HG03378 (cell line): ENCODE measurements around the gene FYCO1.

ENCODE experiments used
- ATAC-seq: cut with Tn5 transposase; IDR thresholded peaks from one replicate; pipeline ENCODE4 v1.9.1; 2021; ENCODE audit warnings: mild to moderate bottlenecking, moderate library complexity; ENCODE audit not compliant: unreplicated experiment

Gene FYCO1

DNA sequence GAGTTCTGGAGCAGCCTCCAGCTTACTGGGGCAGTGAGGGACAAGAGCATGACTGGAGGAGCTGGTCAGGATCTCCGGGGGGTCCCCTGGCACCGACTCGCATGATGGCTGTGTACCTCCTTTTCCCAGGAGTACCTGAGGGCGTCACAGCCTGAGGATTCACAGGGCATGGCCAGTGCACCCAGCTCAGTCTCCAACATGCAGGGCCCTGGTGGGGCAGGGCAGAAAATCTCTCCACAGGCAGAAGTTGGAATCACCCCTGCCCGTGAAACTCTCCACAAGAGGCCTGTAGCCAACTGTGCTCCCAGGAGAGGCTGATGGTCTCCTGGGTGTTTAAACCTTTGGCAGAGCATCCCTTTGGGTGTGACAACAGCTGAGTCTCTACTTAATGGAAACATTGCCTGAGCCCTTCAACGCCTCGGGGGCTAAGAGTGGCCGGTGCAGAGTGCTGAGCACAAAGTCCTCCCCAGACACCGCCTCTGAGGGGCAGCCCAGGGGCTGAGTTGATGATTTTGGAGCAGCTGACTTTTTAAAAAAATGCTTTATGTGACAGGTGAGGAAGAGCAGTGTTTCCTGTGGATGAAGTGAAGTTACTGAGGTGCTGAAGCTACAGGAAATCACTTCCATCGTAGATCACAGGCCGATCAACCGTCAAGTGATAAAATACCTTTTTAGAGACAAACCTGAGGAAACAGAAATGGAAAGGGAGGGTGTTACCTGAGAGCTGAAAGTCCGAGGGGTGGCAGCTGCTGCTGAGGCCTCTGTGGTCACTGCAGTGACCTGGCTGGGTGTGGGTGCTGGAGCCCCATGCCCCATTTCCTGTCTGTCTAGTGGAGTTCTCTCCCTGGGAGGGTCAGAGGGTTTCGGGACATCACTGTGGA is 74.2 kb downstream of the FYCO1 start:
- ATAC-seq, result no peak

DNA sequence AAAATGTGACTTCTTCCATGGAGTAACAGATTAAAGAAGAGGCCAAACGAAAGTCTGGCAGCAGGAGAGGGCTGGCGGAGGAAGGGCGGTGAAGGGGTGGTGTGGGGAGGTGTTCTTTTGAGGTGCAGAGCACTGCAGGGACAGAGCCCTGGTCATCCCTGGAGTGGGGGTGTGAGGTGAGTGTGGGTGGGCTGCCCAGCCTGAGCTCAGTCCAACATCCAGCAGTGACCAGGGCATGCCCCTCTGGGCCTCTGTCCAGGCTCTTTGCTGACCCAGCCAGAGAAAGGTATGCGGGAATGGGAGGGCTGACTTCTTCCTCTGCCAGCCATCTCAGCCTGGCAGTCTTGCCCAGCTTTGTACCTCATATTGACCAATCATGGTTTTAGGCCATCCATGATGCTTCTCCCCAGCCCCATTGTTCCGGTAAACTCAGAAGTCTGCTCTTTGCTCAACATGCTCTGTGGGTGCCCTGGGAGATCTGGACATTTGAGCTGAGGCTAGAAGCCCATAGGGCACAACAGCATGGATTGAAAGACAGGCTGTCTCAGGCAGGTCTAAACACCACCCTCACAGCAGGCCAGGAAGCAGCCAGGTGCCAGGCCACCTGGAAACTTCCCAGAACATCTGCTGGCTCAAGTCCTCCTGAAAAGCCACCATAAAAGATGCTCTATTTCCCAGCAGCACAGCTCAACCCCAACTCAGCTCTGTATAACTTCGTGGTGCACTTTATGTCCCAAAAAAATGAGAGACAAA is 78.3 kb downstream of the FYCO1 start:
- ATAC-seq, result no peak

DNA sequence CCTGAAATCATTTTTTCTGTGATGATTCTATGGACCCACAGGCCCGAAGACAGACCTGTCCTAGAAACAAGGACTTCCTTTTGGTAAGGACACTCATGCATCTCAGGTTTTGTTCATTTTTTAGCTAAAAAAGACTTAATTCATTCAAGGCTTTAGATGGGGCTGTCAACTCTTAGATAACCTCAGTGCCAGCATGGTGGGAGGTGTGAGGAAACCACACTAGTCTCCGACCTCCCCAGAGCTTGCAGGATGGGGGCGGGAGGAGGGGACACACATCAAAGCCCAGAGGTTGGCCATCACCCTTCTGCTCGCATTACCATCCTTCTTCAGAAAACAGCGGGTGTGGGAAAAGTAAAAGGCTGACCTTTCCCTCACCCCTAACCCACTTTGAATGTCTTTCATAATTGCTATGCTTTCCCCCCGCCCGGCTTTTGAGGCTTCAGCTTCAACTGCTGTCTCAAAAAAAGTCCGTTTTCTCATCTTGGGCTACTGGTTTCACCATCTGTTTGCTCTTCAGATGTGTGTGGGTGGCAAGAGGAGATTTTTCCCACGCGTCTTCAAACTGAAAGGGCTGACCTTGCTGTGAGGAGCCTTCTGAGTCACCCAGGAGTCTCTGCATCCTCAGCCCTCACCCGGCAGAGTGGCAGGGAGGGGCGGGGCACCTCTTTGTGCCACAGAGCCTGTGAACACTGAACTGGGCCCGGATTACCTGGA is 79.9 kb downstream of the FYCO1 start:
- ATAC-seq, result peak; percentile 90

DNA sequence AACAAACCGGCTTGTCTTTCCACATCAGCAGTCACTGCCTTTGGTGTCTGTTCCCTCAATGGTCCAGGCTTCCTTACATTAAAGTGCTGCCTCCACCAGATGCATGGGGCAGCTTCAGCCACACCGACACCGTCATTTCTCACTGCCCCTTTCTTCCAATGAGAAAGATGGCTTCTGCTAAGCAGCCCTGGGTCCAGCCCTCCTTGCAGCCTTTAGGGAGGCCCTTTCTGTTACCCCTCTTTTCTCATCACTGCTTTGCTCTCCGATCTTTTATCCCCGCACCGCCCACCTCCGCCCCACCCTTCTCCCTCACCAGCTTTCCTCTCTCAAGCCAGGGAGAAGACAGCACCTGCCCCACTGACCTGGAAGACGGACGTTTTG is 80.6 kb downstream of the FYCO1 start:
- ATAC-seq, result no peak

DNA sequence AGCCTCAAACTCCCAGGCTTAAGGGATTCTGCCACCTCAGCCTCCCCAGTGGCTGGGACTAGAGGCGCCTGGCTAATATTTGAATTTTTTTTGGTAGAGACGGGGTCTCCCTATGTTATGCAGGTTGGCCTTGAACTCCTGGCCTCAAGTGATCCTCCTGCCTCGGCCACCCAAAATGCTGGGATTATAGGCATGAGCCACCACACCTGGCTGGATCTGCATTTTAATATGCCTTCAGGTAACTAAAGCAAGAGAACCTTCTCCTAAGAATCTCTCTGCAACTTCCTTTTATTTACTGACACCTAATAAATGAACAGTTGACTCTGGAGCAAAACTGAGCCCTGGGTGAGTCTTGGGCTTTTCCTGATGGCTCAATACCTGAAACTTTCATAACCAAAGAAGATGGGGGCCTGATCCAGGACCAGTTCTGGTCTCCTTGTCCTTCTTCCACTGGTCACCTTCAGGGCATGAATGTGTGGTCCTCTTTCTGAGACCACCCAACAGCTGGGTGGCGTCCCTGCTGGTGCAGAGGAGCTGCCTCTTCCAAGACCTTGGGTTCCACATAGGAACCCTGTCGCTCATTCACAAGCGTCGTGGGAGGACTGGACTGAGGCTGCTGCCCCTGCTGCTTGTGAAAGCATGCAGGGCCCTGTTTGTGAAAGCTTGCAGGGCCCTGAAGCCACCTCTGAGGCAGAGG is 81.1 kb downstream of the FYCO1 start:
- no peak for ATAC-seq

DNA sequence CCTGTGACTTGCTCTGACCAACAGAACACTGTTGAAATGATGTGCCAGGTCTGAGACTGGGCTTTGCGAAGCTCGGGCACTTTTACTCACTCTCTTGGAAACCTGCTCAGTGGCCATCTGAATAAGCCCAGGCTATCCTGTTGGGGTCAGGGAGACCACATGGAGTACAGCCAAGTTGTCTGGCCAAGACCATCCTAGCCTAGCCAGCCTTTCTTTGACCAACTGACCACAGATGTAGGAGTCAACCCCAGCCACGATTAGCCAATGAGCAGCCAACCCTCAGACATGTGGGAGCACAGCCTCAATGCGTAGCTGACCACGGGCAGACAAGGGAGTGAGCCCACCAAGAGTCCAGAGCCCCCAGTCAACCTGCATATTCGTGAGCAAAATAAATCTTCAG is 83.2 kb downstream of the FYCO1 start:
- no peak for ATAC-seq

DNA sequence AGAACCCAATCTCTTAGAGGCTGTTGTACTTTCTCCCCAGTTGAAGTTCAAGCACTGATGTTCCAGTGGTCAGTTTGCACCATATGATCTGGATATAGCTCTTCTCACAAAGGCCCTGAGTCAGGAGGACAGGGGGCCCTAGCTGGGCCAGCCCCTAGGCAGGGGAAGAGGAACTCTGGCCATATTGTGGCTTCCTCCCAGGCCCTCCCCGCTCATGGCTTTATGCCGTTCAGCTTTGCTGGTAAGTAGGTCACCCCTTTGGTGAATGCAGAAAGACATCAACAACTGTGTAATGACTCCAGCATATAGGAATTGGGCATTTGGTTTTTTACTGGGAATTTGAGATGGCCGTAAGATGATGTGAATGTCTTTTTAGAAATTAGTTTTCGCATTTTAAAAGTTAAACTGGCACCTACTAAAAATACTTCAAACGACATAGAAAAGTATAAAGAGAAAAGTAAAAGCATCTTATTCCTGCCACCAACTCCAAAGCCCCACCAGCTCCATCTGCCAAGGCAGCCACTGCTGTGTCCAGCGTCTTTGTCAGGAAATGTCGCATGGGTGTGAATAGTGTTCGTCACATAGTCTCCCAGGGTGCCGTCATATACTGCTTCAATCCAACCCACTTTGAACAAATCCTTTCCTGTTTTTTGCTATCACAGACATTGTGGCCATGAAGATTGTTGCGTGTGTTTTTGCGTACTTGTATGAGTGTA is 84.0 kb downstream of the FYCO1 start:
- ATAC-seq, result no peak

DNA sequence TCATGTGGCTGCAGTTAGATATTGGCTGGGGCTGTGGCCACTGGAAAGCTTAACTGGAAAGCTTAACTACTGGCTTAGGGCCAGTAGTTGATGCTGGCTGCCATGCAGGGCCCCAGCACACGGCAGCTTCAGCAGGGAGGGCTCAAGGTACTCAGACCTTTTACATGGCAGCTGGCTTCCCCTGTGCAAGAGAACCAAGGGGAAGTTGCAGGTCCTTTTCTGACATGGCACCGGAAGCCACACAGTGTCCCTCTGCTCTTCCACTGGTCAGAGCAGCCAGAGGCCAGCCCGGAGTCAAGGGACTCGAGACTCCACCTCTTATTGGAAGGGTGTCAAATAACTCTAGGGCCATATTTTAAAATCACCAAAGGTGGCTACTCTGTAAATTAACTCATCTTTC is 84.7 kb downstream of the FYCO1 start:
- ATAC-seq, result no peak

DNA sequence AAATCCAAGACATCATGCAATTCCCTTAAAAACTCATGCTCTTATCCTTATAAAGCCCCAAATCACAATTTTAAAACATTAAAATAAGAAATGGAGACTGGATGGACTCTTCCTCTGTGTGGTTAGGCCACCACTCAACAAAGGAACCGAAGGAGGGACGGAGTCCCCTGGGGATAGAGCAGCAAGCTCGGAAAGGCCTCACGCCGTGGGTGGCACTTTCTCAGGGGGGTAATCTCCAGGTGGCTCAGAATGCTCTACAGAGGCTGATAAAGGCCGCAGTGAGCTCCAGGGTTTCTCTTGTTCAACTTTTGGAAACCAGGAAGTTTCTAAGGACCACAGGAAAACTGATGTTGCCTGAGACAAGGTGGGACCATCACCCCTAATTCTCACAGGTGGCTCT is 86.1 kb downstream of the FYCO1 start:
- ATAC-seq, result no peak

DNA sequence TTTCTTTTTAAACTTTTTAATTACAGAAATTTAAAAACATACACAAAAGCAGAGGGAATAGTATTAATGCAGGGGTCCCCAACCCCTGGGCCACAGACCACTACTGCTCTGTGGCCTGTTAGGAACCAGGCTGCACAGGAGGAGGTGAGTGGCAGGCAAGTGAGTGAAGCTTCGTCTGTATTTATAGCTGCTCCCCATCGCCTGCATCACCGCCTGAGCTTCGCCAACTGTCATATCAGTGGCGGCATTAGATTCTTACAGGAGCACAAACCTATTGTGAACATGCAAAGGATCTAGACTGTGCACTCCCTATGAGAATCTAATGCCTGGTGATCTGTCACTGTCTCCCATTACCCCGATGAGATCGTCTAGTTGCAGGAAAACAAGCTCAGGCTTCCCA is 86.9 kb downstream of the FYCO1 start:
- no peak for ATAC-seq

DNA sequence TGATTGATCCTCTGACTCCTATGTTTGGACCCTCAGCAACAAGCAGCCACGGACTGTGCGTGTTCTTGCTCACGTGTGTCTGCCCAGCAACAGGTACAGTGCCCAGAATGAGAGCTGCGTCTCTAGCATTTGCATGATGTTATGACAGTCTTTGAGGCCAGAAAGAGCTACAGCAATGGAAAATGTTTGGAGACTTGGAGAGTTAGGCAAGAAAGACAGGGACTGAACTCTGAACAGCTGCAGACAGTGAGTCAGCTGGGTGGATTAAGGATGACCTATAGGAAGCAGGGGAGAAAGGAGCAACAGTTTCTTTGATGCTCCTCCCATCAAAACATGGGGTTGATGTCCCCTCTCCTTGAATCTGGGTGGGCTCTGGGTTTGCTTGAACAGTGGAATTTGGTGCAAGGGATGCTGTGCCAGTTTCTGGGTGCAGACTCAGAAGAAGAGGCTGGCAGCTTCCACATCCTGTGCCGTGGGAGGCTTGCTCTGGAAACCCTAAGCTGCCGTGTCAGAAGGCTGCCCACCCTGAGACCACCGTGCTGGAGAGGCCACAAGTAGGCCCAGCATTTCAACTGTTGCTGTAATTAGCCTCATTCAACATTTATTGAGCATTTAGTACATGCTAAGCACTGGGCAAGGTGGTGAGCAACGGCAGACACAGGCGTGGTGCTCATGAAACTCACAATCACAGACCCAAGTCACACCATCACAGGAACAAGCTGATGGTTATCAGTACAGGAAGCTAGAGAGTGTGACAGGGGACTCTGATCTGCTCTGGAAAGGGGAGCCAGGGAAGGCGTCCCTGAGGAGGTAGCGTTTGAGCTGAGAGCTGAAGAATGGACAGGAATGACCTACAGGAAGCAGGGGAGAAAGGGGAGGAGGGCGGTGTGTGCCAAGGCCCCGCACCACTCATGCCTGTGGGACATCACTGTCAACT is 87.6 kb downstream of the FYCO1 start:
- ATAC-seq, result no peak

DNA sequence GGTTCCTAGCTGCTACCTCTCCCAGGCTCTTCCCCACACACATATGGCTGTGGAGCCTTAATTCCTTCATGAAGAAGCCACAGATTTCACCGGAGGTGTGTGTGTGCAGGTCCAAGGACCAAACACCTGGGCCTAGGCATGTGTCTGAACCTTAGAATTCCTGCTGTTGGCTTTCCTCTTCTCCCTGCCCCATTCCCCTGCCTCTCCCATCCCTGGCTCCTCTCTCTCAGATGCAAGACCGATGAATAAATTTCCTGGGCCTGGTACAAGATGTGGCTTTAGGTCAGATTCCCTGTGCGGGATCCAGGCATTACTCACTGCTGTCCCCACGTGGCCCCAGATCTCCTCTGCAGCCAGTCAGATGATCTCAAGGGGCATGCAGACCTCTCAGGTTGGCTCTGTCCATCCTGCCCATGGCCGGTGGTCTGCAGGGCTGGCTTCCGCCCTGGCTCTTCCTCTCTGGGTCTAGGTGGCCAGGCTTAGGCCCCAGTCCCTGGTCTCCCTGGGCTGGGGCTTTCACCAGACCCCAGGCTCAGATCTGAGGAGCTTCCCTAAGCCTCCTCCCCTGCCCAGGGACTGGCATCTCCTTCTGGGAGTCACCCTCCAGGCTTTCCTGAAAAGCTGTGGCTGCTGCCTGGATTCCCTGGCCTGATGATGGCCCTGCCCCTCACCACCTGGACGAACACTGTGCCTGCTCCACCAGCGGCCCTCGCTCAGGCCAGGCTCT is 88.8 kb downstream of the FYCO1 start:
- no peak for ATAC-seq

DNA sequence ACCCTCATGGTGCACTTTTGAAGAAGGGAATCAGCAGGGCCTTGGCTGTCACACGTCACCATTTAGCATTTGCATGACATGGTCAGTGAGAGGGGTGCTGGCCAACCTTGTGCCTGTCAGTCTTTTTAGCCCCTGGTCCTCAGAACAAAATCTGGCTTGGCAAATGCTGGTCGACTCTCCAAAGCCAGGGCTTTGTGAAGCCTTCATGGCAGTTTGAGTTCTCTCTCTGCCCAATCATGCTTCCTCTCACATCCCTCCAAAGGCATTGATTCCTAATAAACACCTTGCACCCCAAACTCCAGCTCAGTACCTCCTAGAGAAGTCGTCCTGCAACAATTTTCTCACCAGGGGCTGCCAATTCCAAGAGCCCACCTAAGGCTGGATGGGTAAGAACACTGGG is 89.9 kb downstream of the FYCO1 start:
- no peak for ATAC-seq

DNA sequence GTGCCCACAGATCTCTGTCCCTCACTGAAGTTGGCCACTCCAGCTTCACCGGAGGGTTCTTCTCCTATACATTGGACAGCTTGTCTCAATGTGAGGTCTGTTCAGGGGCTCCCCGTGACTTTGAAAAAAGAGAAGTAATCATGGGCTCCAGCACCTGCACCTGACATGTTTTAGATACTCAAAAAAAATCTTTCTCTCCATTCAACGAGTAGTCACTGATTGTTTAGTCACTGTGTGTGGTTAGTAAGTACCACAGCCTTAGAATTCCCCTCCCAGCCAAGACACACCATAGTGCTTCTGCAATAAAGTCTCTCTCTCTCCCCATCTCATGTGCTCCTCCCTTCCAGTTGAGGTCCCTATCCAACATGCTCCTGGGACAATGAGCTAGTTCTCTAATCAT is 90.7 kb downstream of the FYCO1 start:
- no peak for ATAC-seq

DNA sequence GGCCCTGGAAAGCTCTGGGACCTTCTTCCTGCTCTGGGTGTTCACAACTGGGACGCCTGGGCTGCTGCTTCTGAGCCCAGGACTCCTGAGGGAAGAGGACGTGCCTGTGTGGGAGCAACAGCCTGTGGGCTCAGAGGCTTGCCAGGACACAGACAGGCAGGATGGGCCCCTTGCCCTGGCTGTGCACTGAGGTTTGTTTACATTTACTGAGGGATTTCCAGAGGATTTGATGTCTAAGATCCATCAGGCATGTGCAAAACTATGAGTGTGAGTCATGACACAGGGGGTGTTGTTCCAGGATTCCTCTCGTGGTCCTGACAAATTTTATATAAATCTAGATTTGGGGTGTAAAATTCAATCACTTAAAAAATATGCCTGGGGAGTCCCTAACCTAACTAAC is 98.7 kb downstream of the FYCO1 start:
- no peak for ATAC-seq

DNA sequence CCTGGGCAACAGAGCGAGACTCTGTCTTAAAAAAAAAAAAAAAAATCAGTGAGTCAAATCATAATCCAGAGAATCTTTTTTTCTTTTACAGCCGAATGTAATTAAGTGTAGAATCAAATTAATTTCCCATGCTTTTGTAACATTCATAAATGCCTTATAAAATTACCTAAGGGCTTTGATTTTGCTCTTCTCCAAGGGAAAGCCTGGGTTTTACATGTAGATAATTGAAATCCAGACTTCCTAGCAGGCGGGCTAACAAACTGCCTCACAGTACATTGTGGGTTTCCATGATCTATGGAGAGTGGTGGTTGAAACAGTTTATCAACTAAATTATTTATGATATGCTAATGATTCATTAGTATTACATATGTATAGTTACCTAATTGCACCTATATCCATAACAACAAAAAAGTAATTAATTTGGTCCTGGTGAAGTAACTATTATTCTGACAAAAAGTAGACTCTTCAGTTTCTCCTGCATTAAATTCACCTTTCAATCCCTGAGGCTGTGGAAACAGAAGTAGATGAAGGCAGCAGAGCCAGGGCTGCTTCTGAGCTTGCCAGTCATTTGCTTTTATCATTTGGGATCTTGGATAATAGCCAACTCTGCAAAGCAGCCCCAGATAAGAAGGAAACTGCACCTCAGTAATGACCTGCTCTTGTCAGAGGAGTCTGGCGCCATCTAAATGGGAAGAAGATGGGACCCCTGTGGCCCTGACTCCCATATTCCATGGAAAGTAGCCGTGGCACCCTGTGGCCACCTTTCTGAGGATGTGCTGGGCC is 99.7 kb downstream of the FYCO1 start:
- no peak for ATAC-seq

DNA sequence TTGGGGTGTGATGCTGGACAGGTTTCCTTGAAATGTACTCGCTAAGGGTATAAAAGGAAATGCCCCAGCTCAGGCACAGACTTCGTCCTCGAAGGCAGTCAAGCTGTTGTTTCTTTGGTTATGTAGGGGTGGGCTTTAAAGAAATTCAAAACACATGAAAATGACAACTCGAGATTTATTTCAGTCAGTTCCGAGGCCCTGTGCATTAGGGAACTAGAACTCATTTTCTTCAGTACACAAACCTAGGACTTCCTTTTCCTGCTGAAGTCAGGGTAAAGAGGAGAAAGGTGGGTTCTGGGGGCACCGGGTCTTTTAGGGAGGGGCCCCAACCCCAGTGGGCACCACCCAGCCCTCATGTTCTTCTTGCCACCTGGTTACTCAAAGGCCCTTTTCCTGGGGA is 101.6 kb downstream of the FYCO1 start:
- no peak for ATAC-seq

DNA sequence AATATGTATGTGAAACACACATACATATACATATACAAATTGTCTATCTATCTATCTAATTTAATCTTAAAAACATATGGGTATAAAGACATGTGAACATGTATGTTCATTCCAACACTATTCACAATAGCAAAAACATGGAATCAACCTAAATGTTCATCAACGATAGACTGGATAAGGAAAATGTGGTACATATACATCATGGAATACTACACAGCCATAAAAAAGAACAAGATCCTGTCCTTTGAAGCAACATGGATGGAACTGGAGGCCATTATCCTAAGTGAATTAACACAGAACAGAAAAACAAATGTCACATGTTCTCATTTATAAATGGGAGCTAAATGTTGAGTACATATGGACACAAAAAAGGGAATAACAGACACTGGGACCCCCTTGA is 103.5 kb downstream of the FYCO1 start:
- no peak for ATAC-seq
